H1 (cell line): ENCODE results near the gene CACNG5. TPM values are rescaled to one million over a fixed set of nuclear protein-coding genes. Genes with fewer than 3 reads are reported as not detected.

Experiments
- EZH2 ChIP-seq: fragments of 200-600 bp; sonication (generic); IDR thresholded peaks from 2 replicates; pipeline ENCODE4 v1.7.1; 2012; ENCODE audit warnings: low read depth, mild to moderate bottlenecking, moderate library complexity, low read length, inconsistent platforms; ENCODE audit not compliant: severe bottlenecking
- JUND ChIP-seq: IDR thresholded peaks from 2 replicates; pipeline ENCODE4 v1.6.1; 2011; ENCODE audit warnings: mild to moderate bottlenecking, improper control_type of control experiment, low read length
- SUZ12 ChIP-seq: fragments of 200-600 bp; sonication (generic); IDR thresholded peaks from 2 replicates; pipeline ENCODE4 v1.6.1; 2012; ENCODE audit warnings: mild to moderate bottlenecking, inconsistent platforms, low read length, moderate library complexity, mixed read lengths
- TEAD4 ChIP-seq: IDR thresholded peaks from 2 replicates; pipeline ENCODE4 v1.6.1; 2012; ENCODE audit warnings: low read depth, low read length, inconsistent platforms, mixed read lengths
- polyA plus RNA-seq, 7 experiments: library from polyadenylated mRNA; depleted of rRNA in 3 of 7; stranded (reverse) in 5 of 7; unstranded in 2 of 7; fragments of >200 nt in 5 of 7; fragments of 200-250 nt in 2 of 7; gene quantifications; 1 replicate in 5 of 7; 2 replicates in 1 of 7; 4 replicates in 1 of 7; pipeline versions ENCODE4 v1.2.1 to v1.2.3, GENCODE V29; 2011 to 2013; ENCODE audit warnings: missing spikeins in 2 of 7, mixed read lengths in 2 of 7
- total RNA-seq: library from RNA; stranded (reverse); fragmentation: NEBNext Ultra II Directional; extraction: Animal tissue kit (Norgen Biotek cat#: 25700); gene quantifications from 2 replicates; pipeline ENCODE4 v1.2.1, GENCODE V29; 2021

CACNG5 gene
- total and polyA plus RNA-seq, 2 of the 8 experiments (the other 6 are each of a cell fraction or from before 2014, with no cell fraction given): 2.2 to 3.1 TPM

- no peak for TF ChIP-seq JUND
- no peak for TF ChIP-seq EZH2
- TF ChIP-seq TEAD4: no peak
- TF ChIP-seq SUZ12: no peak
Observed at GRCh38 chr17:66836063-66837005, 1.4 kb downstream of the CACNG5 start (continued).
